BE2C (cell line): ENCODE results near the gene PLCH2.

Experiments
- DNase-seq: peaks from one replicate; pipeline ENCODE4 v3.0.0-alpha.2; 2020
- H3K27me3 ChIP-seq: fragments of 250-450 bp; sonication (Bioruptor Pico); 2 replicates; pipeline ENCODE4 v1.5.1; 2020; ENCODE audit warnings: mild to moderate bottlenecking
- H3K36me3 ChIP-seq: fragments of 250-450 bp; sonication (Bioruptor Pico); 2 replicates; pipeline ENCODE4 v1.5.1; 2020; ENCODE audit warnings: mild to moderate bottlenecking
- H3K4me1 ChIP-seq: fragments of 250-450 bp; sonication (Bioruptor Pico); 2 replicates; pipeline ENCODE4 v1.5.1; 2020
- H3K4me3 ChIP-seq: 2 replicates; pipeline ENCODE4 v1.5.1; 2011; ENCODE audit warnings: low read depth, low read length
- H3K9me3 ChIP-seq: fragments of 250-450 bp; sonication (Bioruptor Pico); 2 replicates; pipeline ENCODE4 v1.5.1; 2020
- TF ChIP-seq, protein P1 (sequence below): IDR thresholded peaks from 2 replicates; pipeline ENCODE4 v1.5.1; 2012; ENCODE audit warnings: mild to moderate bottlenecking, low read depth, low read length

Gene PLCH2

DNA sequence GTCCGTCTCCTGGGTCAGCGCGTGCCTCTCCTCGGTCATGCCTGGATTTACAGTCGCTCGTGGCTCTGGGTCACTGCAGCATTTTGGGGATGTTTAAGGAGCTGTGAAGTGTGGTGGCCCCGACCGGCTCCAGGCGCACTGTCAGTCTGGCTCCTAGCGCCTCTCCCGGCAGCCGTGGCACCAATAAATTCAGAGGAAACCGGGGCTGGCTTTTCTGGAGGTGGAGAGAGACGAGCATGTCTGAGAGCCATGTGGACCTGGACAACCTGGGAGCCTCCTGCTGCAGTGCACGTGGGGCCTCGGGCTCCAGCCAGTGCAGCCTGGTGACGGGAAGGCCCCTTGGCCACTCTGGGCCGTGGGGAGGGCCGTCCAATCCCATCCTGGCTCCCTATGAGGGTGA is 17.1 kb downstream of the PLCH2 start:
- Histone ChIP-seq H3K27me3 (no peaks in the 10 kb centered on the region), H3K9me3 (no peaks in the 10 kb centered on the region), H3K4me3 (no peak overlapping the region), H3K4me1 (no peaks in the 10 kb centered on the region), H3K36me3 (no peaks in the 10 kb centered on the region)
- no peak for DNase-seq
- TF ChIP-seq, protein P1, sequence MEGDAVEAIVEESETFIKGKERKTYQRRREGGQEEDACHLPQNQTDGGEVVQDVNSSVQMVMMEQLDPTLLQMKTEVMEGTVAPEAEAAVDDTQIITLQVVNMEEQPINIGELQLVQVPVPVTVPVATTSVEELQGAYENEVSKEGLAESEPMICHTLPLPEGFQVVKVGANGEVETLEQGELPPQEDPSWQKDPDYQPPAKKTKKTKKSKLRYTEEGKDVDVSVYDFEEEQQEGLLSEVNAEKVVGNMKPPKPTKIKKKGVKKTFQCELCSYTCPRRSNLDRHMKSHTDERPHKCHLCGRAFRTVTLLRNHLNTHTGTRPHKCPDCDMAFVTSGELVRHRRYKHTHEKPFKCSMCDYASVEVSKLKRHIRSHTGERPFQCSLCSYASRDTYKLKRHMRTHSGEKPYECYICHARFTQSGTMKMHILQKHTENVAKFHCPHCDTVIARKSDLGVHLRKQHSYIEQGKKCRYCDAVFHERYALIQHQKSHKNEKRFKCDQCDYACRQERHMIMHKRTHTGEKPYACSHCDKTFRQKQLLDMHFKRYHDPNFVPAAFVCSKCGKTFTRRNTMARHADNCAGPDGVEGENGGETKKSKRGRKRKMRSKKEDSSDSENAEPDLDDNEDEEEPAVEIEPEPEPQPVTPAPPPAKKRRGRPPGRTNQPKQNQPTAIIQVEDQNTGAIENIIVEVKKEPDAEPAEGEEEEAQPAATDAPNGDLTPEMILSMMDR = no peak

DNA sequence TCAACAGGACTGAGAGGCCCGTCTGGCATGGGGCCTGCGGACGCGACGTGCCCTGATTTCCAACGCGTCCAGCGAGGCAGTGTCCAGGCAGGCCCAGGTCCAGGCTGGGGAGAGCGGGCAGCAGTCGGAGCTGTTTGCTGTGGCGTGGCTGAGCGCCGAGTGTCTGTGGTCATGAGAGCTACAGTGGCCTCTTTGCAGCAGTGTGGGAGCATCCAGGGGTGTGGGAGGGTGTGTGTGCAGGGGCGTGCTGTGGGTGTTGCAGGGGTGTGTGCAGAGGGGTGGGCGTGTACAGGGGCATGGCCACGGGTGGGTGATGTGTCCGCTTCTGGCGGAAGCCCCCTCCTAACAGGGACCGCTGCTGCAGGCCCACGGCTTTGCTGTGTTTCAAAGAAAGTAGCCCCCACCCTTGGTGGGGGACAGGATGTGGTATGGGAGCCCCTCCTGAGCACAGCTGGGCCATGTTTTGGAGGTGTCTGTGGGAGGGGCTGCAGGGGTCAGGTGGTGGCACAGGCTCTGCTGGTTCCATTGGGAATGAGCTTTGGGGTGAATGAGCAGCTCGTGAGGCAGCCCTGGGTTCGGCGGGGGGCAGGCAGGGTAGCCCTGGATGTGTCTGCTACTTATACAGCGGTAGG is 17.7 kb downstream of the PLCH2 start:
- no peaks in the 10 kb centered on the region for H3K27me3 ChIP-seq
- no peak overlapping the region for H3K4me3 ChIP-seq
- no peak for DNase-seq
- H3K9me3 ChIP-seq = no peaks in the 10 kb centered on the region
- TF ChIP-seq, protein P1 = no peak
- no peaks in the 10 kb centered on the region for H3K36me3 ChIP-seq
- no peaks in the 10 kb centered on the region for H3K4me1 ChIP-seq

DNA sequence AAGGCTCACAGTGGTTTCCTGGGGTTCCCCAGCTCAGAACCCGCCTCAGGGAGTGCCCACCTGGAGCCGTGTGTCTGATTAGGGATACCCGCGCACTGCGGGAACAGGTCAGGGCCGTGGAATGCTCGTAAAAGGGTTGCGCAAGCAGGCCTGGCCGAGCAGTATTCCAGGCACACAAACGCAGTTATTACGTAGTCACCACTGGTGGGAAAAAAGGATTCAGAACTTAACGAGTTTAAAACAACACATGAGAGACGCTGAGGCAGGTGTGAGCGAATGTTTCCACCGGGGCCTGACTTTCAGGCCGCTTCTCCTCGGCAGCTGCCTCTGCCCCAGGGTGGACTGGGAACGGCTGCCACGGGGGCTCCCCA is 18.2 kb downstream of the PLCH2 start:
- no peak for DNase-seq
- Histone ChIP-seq H3K4me3 (no peak overlapping the region), H3K4me1 (no peaks in the 10 kb centered on the region), H3K9me3 (no peaks in the 10 kb centered on the region), H3K27me3 (no peaks in the 10 kb centered on the region), H3K36me3 (no peaks in the 10 kb centered on the region)
- TF ChIP-seq, protein P1 = no peak

DNA sequence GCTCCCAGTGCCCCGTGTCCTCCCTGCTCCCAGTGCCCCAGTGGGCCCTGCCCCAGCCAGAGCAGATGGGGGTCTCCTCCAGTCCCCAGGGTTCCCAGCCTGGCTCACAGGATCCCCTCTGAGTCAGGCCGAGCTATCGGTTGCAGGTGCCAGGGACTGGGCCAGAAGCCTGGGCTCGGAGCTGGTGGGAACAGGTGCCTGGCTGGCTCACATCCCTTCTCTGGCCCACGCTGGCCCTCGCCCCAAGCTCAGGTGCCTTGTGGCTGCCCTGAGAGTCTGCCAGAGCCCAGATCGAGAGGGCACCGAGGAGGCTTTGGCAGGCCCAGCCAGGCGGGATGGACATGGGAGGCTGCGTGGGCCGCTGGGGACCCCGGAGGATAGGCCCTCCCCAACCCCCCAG is 18.9 kb downstream of the PLCH2 start:
- TF ChIP-seq, protein P1 = no peak
- Histone ChIP-seq H3K36me3 (no peaks in the 10 kb centered on the region), H3K27me3 (no peaks in the 10 kb centered on the region), H3K4me1 (no peaks in the 10 kb centered on the region), H3K9me3 (no peaks in the 10 kb centered on the region), H3K4me3 (no peak overlapping the region)
- DNase-seq = no peak

DNA sequence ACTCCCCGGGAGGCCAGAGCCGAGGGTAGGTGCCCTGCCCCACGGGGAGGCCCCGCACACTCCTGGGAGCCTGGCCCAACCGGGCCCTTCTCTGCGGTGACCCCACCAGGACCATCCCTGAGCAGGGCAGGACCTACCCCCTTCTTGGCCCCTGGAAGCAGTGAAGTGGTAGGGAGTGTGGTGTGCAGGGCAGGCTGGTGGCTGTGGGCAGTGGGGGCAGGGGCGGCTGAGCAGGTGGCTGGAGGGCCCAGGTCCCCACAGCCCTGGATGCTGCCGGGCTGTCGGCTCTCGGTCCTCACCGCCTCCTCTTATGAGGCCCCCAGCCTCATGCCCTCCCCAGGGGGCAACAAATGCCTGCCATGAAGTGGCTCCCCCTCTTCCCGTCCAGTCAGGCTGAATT is 19.5 kb downstream of the PLCH2 start:
- no peaks in the 10 kb centered on the region for H3K36me3 ChIP-seq

DNA sequence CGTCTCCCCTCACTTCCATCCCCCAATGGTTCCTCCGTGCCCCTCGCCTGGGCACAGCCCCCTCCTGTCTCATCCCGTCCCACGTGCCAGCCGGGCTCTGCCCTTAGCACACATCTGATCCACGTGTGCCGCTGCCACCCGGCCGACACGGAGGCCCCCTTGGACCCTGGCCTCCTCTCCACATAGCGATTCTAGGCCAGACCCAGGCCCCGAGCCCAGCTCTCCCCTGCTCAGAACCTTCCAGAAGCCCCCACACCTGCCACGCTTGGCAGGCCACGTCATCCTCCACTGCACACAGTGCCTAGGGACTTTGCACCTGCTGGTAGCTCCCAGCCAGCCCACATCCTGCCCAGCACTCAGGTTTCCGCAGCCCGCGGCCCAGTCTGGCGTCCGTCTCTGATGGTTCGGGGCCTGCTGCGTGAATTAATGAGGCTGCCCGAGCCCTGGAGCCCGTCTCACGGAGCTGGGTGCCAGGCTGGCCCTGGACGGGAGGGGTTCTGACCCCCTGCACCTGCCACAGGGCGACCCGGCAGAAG is 20.1 kb downstream of the PLCH2 start:
- H3K27me3 ChIP-seq = no peaks in the 10 kb centered on the region
- TF ChIP-seq, protein P1 = no peak
- no peak for DNase-seq
- H3K4me3 ChIP-seq = no peak overlapping the region
- no peaks in the 10 kb centered on the region for H3K4me1 ChIP-seq
- H3K36me3 ChIP-seq = no peaks in the 10 kb centered on the region
- H3K9me3 ChIP-seq = no peaks in the 10 kb centered on the region

More for the DNA sequence above, 19.5 kb downstream of the PLCH2 start:
- TF ChIP-seq, protein P1 = no peak
- DNase-seq = no peak
- H3K4me3 ChIP-seq = no peak overlapping the region
- no peaks in the 10 kb centered on the region for H3K27me3 ChIP-seq
- H3K9me3 ChIP-seq = no peaks in the 10 kb centered on the region
- H3K4me1 ChIP-seq = no peaks in the 10 kb centered on the region
